Loucy (cell line): ENCODE results near the gene VGLL1.

Experiments
- EZH2phosphoT487 ChIP-seq: fragments of 200-600 bp; IDR thresholded peaks from 2 replicates; pipeline ENCODE4 v1.6.1; 2018; ENCODE audit warnings: antibody characterized with exemption, mild to moderate bottlenecking, moderate library complexity, borderline replicate concordance
- TF ChIP-seq, protein P1 (sequence below): fragments of 200-600 bp; sonication (generic); conservative IDR thresholded peaks from 2 replicates; pipeline ENCODE4 v1.5.1; 2014; ENCODE audit warnings: mild to moderate bottlenecking, antibody characterized with exemption, low read length

GRCh38 chrX:136580316-136580715 lies 48.3 kb downstream of the VGLL1 start:
- TF ChIP-seq, protein P1, sequence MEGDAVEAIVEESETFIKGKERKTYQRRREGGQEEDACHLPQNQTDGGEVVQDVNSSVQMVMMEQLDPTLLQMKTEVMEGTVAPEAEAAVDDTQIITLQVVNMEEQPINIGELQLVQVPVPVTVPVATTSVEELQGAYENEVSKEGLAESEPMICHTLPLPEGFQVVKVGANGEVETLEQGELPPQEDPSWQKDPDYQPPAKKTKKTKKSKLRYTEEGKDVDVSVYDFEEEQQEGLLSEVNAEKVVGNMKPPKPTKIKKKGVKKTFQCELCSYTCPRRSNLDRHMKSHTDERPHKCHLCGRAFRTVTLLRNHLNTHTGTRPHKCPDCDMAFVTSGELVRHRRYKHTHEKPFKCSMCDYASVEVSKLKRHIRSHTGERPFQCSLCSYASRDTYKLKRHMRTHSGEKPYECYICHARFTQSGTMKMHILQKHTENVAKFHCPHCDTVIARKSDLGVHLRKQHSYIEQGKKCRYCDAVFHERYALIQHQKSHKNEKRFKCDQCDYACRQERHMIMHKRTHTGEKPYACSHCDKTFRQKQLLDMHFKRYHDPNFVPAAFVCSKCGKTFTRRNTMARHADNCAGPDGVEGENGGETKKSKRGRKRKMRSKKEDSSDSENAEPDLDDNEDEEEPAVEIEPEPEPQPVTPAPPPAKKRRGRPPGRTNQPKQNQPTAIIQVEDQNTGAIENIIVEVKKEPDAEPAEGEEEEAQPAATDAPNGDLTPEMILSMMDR, result no peak
- no peak for TF ChIP-seq EZH2phosphoT487
